SW480 (cell line): ENCODE measurements around the gene OR2H2.
A peak's percentile ranks its signal among the peaks of the same experiment; 100 is the strongest.

Source experiments
- DNase-seq: peaks from one replicate; pipeline ENCODE4 v3.0.0-alpha.2; 2016; ENCODE audit warnings: low spot score

Gene OR2H2

DNA sequence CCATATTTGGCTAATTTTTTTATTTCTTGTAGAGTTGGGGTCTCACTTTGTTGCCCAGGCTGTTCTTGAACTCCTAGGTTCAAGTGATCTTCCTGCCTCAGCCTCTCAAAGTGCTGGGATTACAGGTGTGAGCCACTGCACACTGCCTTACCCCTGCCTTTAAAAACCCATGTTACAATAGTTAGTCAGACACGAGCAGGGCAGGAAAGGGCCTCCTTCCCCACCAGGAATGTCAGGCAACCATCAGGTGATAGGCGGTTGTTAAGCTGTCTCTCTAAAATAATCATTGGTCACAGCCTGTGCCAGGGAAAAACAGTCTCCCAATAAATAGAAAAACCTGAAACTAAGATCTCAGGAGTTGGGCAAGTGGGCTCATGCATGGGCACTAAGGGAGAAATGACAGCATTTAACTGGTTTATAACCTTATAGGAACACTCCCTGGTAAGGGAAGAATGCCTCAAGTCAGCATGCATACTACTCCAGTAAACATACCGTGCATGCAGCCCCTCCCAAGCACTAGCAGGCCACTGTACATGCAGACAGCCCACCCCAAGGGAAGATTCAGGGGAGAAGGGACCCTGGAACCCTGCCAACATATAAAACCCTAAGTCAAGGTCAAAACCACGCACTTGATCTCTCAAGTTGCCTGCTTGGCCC is 8.4 kb downstream of the OR2H2 start:
- DNase-seq, result no peak

DNA sequence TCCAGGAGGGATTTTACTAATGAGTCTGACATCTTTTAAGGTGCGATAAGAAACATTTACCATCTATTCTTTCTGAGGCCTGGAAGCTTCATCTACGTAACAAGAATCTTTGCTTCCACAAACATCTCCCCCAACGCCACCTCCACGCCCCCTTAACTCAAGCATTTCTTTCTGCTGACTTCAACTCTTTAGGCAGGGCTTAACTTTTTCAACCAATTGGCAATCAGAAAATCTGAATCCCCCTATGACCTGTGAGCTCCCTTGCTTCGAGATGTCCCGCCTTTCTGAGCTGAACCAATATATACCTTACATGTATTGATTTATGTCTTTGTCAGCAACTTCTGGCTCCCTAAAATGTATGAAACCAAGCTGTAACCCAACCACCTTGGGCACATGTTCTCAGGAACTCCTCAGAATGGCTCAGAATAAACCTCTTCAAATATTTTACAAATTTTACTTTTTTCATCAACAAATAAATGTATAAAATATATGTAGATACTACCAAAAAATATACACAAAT is 11.5 kb downstream of the OR2H2 start:
- no peak for DNase-seq

DNA sequence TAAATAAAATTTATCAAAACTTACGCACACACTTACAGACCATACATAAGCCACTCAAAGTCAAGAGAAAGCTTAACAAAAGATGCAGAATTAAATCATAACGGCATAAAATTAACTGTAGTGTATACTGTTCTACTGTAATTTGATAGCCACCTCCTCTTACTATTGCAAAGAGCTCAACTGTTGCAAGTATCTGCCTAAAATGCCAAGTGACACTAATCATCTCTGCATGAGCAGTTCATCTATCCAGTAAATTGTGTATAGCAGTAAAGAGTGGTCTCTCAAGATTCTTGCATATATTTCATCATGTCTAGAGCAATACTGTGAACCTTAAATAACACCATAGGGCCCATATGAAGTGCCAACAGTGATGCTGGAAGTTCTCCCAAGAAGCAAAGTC is 12.3 kb downstream of the OR2H2 start:
- DNase-seq, result no peak

DNA sequence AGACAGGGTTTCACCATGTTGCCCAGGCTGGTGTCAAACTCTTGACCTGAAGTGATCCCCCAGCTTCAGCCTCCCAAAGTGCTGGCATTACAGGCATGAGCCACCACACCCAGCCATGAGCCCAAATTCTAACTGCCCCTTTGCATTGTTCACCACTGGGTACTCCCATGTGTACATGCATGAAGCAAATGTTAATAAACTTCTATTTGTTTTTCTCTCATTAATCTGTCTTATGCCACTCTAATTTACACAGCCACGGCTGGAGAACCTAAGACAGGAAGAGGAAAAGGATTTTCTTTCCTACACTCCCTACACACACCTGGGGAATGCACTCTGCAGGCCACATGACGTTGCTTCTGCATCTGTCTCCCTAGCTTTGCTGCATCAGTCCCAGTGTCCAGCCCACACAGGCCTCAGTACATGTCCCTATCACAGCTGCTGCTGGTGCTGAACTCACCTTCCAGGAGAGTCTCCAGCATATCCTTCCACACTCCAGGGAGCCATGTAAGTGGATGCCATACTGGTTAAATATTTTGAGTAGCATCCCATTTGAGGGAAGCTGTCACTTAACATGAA is 13.3 kb downstream of the OR2H2 start:
- no peak for DNase-seq

DNA sequence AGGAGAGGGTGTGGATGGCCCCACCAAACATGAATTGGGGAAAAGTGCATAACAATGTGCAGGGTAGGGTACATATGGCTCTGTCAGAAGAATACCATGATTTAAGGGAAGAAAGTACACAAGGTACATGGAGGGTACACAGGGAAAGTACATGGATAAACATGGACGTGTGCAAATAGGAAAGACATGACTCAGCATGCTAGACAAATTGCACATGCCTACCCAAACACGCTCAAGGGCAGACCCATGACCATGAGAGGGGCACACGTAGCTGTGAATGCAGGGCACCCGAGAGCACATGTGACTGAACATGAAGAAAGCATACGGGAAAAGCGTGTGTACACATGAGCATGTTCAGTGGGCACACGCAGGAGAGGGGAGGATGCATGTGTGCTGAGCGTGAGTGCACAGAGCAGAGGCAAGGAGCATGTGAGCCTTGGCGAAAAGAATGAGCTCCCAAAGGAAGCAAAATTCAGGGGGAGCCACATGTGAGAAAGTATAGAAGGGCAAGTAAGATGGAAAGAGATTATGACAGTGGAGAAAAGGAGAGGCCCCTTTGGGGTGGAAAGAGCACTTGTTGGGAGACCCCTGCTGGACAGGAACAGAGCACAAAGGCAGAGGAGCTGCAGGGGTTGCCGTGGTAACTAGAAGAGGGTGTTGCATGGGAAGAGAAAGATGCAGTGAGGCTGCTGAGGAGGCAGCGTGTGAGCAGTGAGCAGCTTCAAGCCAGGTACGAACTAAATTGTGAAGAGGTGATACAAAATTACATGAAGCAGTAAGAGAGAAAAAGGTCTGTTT is 17.8 kb downstream of the OR2H2 start:
- no peak for DNase-seq

DNA sequence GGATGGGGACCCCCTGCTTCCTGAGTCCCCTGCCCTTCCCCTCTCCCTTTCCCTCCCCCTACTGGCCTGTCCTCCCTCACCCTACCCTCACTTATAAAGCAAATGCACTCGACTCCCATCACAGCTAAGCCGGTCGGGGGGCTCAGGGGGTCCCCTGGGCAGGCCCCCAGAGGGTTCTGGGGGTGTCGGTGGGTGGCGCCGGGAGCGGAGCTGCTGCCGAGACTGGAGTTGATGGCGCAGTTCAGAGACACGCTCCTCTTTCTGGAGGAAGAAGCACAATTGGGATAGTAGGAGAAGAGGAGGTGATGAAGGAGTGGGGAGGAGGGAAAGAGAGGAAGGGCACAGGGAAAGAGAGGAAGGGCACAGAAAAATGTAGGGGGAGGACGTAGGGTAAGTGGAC is 18.5 kb downstream of the OR2H2 start:
- no peak for DNase-seq

DNA sequence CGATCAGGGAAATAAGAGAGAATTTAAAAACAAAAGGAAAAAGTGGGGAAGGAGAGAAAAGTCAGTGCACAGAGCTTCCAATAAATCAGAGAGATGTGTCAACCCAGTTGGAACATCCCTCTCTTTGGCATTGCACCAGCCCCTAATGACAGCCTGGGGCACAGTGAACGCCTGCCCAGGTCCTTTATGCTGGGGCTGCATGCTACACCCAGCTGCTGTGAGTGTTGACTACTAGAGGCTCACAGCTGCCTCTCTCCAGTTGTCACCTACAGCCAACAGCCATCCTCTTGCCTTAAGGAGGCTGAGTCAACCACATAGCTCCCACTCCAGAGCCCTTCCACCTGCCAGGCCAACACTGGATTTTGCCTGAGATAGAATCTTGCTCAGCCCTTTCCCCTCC is 19.0 kb downstream of the OR2H2 start:
- DNase-seq, result no peak

DNA sequence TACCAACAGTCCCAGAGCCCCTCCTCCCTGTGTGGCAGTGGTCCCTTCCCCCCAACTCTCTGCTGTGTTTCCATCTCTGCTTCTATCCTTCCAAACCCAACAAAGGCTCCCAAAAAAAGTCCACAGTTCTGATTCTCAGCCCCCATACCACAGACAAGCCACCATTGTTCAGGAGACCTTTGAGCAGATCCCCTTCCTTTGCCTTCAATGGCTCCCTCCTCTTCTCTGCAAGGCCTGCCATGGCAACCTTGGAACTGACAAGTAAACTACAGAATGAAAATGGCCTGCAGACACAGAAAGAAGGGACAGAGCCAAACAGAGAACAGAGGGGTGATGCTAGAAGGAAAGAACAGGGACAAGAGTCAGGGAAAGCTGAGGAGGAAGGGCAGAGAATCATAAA is 23.2 kb downstream of the OR2H2 start:
- no peak for DNase-seq

DNA sequence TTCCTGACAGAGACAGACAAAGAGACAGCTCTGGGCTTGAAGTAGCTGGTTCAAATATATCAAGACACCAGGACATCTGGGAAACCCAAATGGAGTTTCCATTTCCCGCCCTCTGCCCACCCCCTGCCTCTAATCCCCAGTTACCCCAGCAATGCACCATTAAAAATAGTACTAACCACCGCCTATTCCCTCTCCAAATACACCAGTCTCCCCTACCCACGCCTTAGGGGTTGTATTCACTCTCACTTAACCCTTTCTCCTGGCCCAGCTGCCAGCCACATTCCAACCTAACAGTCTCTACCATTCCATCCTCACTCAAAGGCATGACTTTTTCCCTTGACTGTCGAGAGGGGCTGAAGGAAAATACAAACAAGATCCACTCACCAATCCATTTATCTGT is 25.6 kb downstream of the OR2H2 start:
- DNase-seq, result no peak

DNA sequence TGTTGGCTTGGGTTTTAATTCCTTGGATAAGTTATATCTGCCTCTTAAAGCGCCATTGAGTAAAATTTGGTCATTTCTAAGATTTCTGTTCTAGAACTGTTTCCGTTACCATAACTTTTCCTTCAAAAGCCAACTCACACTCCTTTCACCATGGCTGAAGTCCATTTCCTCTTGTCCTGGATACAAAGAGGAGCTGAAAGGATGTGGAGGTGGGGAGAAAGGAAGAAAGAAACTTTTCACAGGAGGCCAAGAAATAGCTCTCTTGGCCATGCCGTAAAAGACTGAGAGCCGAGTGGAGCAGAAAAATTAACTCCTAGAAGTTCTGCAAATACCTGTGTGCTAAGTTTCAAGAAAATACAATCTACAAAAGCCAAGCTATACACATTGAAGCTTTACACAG is 26.5 kb downstream of the OR2H2 start:
- no peak for DNase-seq

DNA sequence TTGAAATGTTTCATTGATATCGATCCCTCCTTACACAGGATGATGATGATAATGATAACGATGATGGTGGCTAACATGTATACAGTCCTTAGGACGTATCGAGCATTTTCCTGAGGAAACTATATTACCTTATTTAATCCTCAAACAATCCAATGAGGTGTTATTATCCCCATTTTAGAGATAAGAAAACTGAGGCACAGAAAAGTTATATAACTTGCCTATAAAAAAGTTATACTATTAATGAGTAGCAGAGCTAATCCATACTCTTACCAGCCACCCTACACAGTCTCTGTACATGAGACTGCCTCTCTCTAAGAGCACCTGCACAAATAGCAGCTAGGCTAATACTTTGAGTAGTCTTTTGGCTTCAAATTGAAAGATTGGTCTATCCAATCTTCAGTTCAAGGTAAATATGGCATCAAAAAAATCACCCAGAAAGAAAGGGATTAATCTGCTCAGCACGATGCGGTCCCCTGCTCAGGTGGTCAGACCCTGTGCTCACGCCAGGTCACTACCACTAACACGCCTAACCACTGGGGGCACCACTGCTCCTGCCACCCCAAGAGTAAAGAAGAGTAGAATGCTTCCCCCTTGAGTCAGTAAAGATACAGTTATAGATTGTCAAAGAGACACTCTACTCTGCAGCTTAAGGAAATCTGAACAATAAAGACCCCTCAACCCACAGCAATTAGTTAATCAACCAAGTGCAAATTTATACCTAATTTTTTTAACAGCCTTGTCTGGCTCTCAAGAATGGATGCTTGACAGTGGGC is 33.0 kb downstream of the OR2H2 start:
- no peak for DNase-seq

DNA sequence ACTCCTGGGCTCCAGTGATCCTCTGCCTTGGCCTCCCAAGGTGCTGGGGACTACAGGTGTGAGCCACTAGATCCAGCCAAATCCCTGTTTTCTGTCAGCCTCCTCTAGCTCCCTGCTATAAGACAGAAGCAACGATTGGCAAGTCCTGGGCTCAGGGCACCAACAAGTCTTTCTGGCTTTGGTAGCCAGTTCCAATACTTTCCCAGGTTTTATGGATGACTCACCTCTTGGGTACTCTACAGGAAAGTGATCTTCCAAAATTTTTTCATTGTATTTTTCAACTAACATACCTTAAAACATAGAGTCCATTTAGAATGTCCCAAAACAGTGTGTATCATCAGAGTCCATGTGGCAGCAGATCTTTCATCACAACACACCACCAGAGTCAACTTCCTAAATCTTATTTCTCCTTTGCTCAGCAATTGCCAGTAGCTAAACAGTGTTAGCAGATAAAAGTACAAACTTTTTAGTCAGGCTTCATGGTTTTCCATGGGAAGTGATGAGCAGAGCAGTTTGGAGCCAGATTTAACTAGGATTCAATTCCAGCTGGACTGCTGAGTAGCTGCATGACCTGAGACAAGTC is 34.7 kb downstream of the OR2H2 start:
- no peak for DNase-seq

DNA sequence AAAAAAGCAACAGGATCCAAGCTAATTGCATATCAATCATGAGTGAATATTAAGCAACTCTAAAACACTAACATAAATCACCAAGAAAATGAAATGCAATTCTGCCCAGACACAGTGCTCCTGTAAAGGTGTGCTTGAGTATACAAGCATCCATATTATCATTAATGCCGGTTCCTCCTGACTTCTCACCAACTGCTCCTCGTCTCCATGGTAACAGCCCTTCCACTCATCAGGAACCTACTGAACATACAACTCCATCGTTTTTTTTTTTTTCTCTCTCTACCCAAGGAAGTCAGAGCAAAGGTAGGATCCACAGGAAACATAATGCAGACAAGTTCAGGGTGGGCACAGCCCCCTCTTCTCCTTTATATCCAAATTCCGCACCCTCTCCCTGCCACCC is 35.7 kb downstream of the OR2H2 start:
- DNase-seq, result no peak

DNA sequence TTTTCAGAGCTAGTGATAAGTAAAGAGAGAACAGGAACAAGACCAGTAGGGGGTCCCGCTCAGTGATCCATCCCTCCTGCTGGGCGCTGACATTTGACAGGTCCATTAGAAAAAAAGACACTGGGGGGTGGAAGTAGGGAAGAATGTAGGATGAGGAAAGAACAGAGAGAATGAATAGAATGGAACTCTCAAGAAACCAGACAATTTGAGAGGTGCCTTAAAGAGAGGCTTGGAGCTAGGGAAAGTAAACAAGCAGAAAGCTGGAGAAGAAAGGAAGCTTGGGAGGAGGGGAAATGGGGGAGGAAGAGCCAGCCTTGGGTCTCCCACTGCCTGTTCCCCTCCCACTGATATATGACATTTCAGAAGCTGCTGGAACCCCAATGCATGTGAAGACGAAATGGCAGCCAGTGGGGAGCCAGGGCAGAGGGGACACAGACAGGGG is 39.6 kb downstream of the OR2H2 start:
- no peak for DNase-seq

DNA sequence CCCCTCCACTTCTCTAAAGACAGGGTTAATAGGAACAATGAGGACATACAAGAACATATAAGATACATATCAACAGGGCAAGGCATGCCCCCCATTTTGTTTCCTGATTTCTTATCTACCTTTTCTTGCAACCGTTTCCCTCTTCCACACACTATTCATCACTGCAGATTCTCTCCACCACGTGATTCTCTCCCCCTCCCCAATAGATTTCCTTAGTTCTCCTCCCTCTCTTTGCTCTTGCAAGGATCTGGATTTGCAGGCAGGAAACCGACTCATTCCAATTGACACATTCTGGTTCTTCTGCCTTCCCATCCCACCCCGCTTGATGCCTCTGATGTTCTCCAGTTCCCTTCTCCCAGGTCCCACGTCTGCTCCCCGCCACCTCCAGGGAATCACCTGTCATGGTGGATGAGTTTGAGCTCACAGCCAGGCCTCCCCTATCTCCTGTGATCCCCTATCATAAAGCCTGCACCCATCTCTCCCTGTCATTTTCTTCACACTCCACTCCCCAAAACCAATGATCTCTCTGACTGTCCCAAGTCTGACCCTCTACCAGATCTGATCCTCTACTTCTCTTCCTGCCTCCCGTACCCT is 40.5 kb downstream of the OR2H2 start:
- DNase-seq, result no peak

DNA sequence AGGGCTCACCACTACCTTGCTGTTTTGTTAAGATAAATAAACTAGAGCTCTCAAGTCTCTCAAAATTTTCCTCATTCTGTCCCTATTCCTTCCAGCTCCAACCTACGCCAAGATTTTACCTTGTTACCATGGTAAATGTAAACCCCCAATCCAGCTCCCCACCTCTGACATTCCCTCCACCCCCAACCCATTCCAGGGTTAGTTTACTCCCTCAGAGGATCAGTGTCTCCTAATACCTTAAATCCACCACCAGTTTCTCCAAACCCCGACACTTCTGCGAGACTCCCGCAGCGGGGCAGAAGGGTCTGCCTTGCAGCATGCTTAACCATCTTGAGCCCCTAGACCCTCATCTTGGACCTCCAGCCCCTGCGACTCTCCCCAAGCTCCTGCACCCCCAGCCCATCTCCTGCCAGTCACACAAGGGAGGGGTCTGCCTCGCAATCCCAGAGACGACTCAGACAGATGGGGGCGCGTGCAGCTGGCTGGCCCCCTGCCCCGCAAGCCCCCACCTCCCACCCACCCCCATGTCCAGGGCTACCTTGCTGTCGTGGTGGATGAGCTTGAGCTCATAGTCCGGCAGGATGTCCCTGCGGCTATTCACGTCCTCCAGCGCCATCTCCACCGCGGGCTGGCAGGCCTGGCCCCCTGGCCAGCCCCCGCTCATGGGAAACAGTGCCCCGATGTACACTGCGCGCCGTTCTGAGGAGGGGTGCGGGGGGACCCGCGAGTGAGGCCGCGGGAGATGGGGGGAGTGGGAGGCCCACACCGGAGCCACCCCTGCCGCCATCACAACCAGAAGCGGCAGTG is 42.2 kb downstream of the OR2H2 start:
- no peak for DNase-seq

DNA sequence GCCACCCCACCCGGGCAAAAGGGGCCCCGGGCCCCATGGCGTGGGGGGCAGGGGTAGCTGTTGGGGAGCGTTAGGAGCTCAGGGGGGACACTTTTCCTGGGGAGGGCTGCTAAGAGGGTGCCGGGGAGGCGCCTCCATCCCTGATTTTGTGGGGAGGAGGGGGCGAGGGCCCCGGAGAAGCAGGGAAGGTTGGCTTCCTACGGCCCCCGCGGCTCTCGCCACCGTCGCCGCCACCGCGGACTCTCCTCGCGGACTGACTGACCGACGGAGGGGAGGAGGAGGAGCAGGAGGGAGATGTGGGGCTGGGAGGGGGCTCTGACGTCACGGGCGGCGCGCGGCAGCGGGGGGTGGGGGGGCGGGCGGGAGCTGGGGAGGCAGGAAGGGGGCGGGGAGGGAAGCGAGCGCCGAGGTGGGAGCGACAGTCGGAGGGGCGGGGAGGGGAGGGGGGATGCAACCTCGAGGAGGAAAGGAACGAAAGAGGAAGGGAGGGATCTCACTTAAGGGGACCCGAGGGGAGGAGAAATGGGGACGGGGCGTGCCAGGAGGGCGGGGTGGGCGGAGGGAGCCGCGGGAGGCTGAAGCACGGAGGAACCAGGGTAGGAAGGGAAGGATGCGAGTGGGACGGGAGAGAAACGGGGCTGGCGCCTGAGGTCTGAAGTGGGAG is 43.0 kb downstream of the OR2H2 start:
- no peak for DNase-seq

DNA sequence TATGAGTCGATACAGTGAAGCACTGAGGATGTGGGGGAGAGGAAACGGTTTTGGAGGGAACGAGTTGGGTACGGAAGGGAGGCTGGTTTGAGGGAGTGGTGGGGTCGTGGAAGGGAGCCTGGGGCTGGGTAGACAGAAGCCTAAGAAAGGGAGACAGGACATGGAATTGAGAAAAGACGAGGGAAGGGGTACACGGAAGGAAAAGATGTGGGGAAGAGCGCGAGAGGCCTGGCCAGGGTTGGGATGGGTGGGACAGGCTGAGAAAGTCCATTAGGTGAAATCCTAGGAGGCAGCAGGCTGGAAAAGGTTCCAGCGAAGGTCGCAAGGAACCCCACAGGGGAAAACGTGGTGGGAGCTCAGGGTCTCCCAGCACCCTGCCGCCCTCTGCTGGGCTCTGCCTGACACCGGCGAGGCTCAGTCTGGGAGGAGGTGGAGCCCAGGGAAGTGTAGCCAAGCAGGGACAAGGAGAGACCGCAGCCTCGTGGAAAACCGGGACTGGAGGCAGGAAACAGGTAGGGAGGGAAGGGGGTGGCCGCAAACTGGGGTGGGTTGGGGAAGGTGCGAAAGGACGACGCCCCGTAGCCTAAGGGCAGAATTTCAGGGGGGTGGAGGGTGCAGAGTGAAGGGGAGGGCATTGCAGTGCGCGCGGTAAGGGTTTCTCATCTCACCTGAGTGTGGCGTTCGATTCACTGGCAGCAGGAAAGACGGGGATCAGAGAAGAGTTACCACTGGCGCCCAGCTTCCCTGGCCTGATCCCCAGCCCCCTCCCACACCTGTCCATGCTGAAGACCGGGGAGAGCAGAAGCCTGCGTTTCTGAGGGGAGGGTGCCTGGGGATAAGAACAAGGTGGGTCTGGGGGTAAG is 43.7 kb downstream of the OR2H2 start:
- DNase-seq, result peak; percentile 57

DNA sequence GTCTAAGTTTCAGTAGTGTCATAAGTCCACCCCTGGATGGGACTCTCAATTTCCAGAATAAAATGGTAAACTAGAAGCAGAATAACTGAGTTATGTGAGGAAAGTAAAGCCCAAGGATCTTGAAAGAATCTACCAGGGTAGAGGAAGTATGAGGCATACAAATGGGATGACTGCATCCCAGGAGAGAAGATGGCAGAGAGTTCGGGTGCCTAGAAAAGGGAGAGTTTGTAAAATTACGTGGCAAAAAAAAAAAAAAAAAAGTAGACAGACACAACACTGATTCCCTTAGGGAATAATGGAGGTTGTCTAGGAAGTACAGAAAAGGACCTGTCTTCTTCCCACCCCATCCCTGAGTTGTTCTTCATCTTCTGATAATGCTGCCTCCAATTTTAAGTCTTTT is 44.6 kb downstream of the OR2H2 start:
- no peak for DNase-seq
